ENCODE data around the gene DHX29.

- TF ChIP-seq ZNF140 (tag by site-specific recombination; IDR thresholded peaks at IDR 0.05) (no peak), CTCF (tag by site-specific recombination; IDR thresholded peaks at IDR 0.05) (no peak), ZNF639 (tag by site-specific recombination; IDR thresholded peaks at IDR 0.05) (no peak), ZNF530 (tag by site-specific recombination; IDR thresholded peaks at IDR 0.05; ENCODE audit: low read depth) (no peak), ZIC2 (tag by site-specific recombination; IDR thresholded peaks at IDR 0.05) (no peak)
These were observed 19.8 kb upstream of the DHX29 start for GRCh38 chr5:55327281-55327680.

Measured in HEK293 (cell line).